Measurements from ENCODE around the gene OR2C3.
"Not testable (repeated sequence)": the region's sequence is repeated elsewhere in the genome, so short reads cannot be mapped to it uniquely, and the experiment has no call there.

Gene OR2C3

DNA sequence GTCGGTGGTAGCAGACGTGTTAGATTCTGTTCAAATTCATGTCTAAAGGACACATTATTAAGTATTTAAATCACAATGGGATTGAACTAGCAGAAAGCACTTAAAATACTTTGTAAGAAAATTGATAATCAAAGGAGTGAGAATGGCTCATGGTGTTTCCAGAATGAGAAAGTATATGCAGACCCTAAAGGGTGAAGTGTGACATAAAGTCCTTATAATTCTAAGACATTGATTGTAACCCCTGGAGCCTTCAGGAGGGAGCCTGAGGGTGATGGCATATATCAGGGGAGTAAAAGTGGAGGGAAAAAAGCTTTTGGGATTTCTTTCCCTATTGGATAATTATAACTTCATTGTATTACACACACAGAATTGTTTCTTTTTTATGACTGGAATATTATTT lies at the start of gene OR2C3:
Gene OR2C3 (minus strand): TSS at position 101 of the 400 bp plus-strand sequence. CDS start 3,929 bp downstream, outside the sequence.
- DNase-seq: no peak

DNA sequence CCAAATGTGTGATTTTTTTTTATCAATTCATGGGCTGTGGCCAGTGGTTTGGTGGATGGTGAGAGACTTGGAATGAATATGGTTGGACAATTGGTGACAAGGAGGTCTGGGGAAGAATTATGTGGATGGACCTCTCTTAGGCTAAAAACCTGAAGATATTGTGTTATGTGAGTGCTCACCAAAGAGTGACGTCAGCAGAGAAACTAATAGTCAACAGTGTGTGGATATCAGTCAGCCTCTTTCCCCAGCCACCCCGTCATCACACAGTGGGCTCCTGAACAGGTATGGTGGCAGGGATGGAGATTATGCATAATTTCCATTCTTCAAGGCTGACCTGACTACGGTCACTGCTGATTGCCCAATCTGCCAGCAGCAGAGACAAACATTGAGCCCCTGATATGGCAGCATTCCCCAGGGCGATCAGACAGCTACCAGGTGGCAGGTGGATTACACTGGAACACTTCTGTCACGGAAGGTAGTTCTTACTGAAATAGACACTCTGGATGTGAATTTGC lies 42.8 kb upstream of the OR2C3 start:
- no peak for DNase-seq

DNA sequence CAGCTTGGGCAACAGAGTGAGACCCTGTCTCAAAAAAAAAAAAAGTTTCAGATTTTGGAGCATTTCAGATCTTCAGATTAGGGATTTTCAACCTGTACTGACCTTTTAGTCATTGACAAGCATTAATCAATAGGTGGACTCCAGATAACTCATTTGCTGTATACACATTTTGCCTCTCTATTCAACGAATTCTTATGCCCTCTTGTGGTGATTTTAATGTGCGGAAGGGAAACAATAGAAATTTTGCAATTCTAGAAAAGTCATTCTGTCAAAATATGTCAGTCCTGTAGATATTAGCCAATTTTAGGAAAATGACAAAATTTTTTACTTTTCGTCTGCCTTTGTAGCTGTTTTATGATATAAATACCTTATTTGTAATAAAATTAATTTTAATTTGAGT lies 40.3 kb upstream of the OR2C3 start:
- DNase-seq: no peak

- DNase-seq: no peak
Observed at GRCh38 chr1:247574664-247575063, 38.4 kb upstream of the OR2C3 start.

- no peak for DNase-seq
Observed at GRCh38 chr1:247574236-247574635, 38.0 kb upstream of the OR2C3 start.

DNA sequence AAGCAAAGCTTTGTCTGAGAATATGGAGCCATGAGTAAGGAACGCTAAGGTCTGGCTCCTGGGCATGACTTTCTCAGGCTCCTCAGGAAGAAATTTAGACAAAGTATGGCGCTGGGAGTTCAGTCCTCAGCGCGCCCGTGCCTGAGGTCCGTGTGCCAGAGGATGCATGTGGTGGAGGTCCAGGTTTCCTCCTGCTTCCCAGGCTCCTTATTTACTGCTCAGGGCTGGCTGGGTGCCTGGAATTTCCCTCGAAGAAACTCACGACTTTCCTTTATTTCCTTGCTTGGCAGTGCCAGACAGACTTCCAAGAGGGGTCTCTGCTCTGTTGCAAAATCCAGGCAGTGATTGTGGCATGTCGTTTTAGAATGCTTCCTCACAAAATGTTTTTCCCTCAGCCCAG lies 26.0 kb upstream of the OR2C3 start:
- DNase-seq: no peak

DNA sequence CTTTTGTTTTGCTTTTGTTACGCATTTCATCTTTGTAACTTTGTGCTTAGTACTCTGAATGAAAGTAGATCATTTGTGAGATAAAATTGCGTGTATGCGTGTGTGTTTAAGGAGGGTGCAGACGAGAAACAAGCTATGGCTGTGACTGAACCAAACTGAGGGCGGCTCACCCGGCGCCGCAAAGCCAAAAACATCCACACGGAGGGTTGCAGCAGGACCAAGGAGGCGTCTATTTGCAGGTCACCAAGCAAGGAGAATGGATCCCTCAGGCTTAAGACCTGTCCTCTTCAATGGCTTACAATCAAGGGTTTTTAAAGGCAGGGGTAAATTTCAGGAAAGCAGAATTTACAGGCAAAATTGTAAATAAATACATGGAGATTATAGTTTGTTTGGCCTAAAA lies 25.5 kb upstream of the OR2C3 start:
- DNase-seq: no peak

- no peak for DNase-seq
Observed at GRCh38 chr1:247557926-247558674, 21.9 kb upstream of the OR2C3 start.

- DNase-seq: no peak
Observed at GRCh38 chr1:247552231-247552630, 16.0 kb upstream of the OR2C3 start.

- DNase-seq: no peak
Observed at GRCh38 chr1:247551721-247552120, 15.5 kb upstream of the OR2C3 start.

DNA sequence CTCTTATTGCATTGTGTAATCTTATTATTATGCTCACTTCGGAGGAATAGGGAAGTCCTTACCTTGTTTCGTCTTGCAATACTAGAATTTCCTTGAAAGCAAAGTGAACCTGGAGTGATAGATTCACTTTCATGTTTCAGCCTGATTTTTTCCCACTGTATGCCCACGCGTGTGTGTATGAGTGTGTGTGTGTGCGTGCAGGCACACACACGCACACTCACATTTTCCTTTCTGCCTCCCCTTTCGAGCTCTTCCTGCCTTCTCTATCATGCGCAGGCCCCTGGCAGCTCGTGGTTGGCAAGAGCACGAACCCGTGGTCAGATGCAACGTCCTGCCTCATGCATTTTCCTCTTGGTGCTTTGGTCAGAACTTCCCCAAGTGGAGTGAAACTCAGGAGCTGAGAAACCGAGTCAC lies 12.5 kb upstream of the OR2C3 start, which contains the start of gene GCSAML:
Gene GCSAML (plus strand): TSS at position 366 of the 414 bp plus-strand sequence. CDS start 58 bp downstream, outside the sequence.
- DNase-seq: no peak

GRCh38 chr1:247548092-247548491 lies 11.9 kb upstream of the OR2C3 start:
- DNase-seq: no peak

DNA sequence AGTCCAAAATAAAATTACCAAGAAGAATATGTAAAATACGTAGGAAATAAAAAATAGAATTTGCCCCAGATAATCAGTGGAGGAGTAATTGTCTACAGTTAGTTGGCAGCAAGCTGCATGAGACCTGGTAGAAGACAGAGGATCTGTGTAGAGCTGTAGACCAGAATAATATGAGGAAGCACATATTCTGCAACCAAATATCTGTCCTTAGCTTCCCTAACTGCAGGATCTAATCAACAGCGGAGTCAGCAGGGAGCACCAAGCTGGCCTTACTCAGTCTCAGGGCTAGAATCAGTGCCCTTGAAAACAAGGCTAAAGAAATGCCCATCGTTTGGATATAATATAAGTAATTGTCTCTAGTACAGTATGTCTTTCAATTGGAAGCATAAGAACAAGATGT lies 6.6 kb upstream of the OR2C3 start:
- DNase-seq: no peak

GRCh38 chr1:247540581-247540980 lies 4.3 kb upstream of the OR2C3 start:
- DNase-seq: no peak

DNA sequence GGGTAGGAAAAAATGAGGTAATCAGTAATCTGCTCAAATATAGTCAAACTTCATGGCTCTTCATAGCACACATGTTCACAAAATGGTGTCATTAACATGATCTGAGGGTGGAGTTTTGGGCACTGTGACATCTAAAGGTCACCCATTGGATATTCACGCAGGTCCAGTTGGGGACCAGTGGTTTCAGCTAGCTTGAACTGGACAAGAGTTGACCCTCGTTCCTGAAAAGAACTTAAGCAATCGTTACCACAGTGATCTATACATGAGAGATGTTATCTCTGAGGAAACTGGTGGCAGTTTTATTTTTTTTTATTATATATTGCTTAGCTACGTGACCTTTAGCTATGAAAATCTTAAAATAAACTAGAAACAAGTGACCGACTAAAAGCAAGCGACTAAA lies 3.0 kb upstream of the OR2C3 start:
- DNase-seq: no peak

DNA sequence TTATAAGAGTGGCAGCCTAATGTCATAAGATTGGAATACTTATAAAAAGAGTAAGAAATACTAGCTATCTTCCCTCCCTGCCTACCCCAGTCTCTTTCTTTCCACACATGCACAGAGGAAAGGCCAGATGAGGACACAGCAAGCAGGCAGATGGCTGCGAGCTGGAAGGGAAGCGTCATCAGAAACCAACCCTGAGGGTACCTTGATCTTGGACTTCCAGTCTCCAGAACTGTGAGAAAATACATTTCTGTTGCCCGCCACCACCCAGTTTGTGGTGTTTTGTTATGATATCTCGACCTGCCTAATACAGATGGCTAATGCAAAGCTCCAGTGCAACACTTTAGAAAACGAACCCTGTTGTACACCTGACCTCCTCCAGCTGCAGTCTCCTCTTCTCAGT lies 2.3 kb upstream of the OR2C3 start:
- no peak for DNase-seq

- no peak for DNase-seq
Observed at GRCh38 chr1:247535402-247535801, 838 bp downstream of the OR2C3 start.

DNA sequence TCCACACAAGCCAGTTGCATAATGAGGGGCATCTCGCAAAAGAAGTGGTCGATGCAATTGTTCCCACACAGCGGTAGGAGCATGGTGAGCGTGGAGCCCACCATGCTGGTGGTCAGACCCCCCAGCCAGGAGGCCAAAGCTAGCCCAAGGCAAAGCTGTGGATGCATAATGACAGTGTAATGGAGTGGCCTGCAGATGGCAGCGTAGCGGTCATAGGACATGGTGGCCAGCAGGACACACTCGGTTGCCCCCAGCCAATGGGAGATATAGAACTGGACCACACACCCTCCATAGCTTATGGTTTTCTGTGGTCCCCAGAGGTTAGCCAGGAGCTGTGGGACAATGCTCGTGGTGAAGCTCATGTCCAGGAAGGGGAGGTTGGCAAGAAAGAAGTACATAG lies 4.3 kb downstream of the OR2C3 start:
- DNase-seq: no peak

- no peak for DNase-seq
Observed at GRCh38 chr1:247530785-247531184, 5.5 kb downstream of the OR2C3 start.

DNA sequence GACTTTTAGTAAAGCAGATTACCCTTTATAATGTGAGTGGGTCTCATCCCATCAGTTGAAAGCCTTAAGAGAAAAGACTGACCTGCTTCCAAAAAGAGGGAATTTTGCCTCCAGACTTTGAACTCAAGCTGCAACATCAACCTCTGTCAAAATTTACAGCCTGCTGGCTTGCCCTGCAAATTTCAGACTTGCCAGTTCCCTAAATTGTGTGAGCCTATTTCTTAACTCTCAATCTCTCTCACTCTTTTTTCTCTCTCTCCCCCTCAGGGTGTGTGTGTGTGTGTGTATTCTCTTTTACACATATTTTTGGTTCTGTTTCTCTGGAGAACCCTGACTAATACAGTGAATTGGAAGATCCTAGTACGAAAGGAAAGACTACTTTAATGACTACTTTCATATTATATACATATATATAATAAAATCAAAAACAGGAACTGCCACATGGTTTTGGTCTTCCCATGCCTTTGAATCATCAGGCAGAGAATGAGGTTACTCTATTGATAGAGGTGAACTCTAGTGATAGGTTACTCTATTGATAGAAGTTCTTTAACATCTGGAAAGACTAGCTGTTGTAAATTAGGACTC lies 6.4 kb downstream of the OR2C3 start:
- DNase-seq: no peak

GRCh38 chr1:247528812-247529474 lies 7.3 kb downstream of the OR2C3 start:
- DNase-seq: no peak

DNA sequence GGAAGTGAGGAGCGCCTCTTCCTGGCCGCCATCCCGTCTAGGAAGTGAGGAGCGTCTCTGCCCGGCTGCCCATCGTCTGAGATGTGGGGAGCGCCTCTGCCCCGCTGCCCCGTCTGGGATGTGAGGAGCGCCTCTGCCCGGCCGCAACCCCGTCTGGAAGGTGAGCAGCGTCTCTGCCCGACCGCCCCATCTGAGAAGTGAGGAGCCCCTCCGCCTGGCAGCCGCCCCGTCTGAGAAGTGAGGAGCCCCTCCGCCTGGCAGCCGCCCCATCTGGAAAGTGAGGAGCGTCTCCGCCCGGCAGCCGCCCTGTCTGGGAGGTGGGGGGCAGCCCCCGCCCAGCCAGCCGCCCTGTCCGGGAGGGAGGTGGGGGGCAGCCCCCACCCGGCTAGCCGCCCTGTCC lies 14.4 kb downstream of the OR2C3 start:
- DNase-seq: not testable (repeated sequence)

DNA sequence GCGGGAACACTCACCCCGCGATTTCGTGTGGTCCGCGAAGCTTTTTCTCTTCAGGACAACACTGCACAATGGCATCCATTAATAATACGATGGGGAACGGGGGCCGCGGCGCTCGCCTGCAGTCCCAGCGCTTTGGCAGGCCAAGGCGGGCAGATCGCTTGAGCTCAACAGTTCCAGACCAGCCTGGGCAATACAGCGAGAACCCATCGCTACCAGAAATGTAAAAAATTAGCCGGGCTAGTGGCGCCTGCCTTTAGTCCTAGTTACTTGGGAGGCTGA lies 17.7 kb downstream of the OR2C3 start:
- DNase-seq: no peak
